Esophagus squamous epithelium (tissue), 5 donors: Measurements from ENCODE around the gene EGFR. TPM values are rescaled to one million over a fixed set of nuclear protein-coding genes. Genes with fewer than 3 reads are reported as not detected.

Experiments
- DNase-seq: peaks from one replicate; lab custom pipeline; 2025; lab: John Stamatoyannopoulos, UW
- H3K27ac ChIP-seq, 4 donors: fragments of 200-600 bp; sonication (generic); one replicate each; pipeline ENCODE4 v1.5.1; 2016 to 2019; ENCODE audit warnings: mild to moderate bottlenecking in 1 of 4
- H3K27me3 ChIP-seq, 4 donors: fragments of 200-600 bp; sonication (generic); 1 replicate in 3 of 4; 2 replicates in 1 of 4; pipeline versions ENCODE4 v1.5.1 to v1.6.0; 2017 to 2021; ENCODE audit warnings: antibody characterized with exemption in 1 of 4
- H3K36me3 ChIP-seq, 3 donors: fragments of 200-600 bp; sonication (generic); one replicate each; pipeline ENCODE4 v1.5.1; 2016 to 2019
- H3K4me1 ChIP-seq, 3 donors: fragments of 200-600 bp; sonication (generic); one replicate each; pipeline ENCODE4 v1.5.1; 2017 to 2019
- H3K4me3 ChIP-seq, 4 donors: fragments of 200-600 bp; sonication (generic); 1 replicate in 3 of 4; 2 replicates in 1 of 4; pipeline ENCODE4 v1.5.1; 2016 to 2019; ENCODE audit warnings: mild to moderate bottlenecking in 2 of 4, moderate library complexity in 1 of 4
- H3K9me3 ChIP-seq, 3 donors: fragments of 200-600 bp; sonication (generic); one replicate each; pipeline ENCODE4 v1.5.1; 2016 to 2019
- CTCF ChIP-seq, 6 experiments: fragments of 450-650 bp in 4 of 6; fragments of 200-600 bp in 2 of 6; sonication (generic) in 2 of 6; IDR thresholded peaks; one replicate each; pipeline ENCODE4 v1.5.1; 2016 to 2019; ENCODE audit warnings: antibody characterized with exemption in 6 of 6, mild to moderate bottlenecking in 4 of 6, moderate library complexity in 4 of 6
- POLR2A ChIP-seq, 4 donors: fragments of 450-650 bp; IDR thresholded peaks; one replicate each; pipeline ENCODE4 v1.6.1; 2017; ENCODE audit warnings: antibody characterized with exemption in 4 of 4, mild to moderate bottlenecking in 4 of 4, moderate library complexity in 3 of 4
- WGBS, 2 donors: methylation state at CpG; one replicate each; pipeline ENCODE4 v1.1.5; 2018; 5-methylcytosine and 5-hydroxymethylcytosine counted together
- intact Hi-C: fragments of 100-400 bp; cut with DNase I; formaldehyde crosslinking; loops from one replicate; pipeline ENCODE4 v1.15.0; 2022
- total RNA-seq, 4 donors: library from RNA; depleted of rRNA; stranded (reverse); fragments of >200 nt; gene quantifications; one replicate each; pipeline ENCODE4 v1.1.0, GENCODE V29; 2016
- donor health status: DM: yes; HTN: yes; CAD: no.

The EGFR gene
- total RNA-seq, 4 donors from 2014 or later = 66.1 to 108 (median 72.3) TPM

- H3K9me3 ChIP-seq = no peaks in the 10 kb centered on the region
- peaks cover 0 to 16% (median 0%) of the 10 kb centered on the region in 3 donors for H3K4me1 ChIP-seq
- H3K36me3 ChIP-seq = no peaks in the 10 kb centered on the region
- 92% methylated on average over 1 of the region's 1 CpG for WGBS, 2 donors
- no peak for TF ChIP-seq POLR2A (IDR thresholded peaks at IDR 0.05)
- no peak for TF ChIP-seq CTCF (IDR thresholded peaks at IDR 0.05)
- H3K27ac ChIP-seq = no peak overlapping the region
- H3K4me3 ChIP-seq = no peak overlapping the region
- intact Hi-C loops = no loop called here
- H3K27me3 ChIP-seq = peaks cover 0 to 6% (median 0%) of the 10 kb centered on the region in 4 donors
- DNase-seq = no peak
These were observed 228.6 kb downstream of the EGFR start for GRCh38 chr7:55247428-55247827.

- Histone ChIP-seq H3K27ac (no peak overlapping the region), H3K36me3 (no peaks in the 10 kb centered on the region), H3K9me3 (no peaks in the 10 kb centered on the region), H3K27me3 (peaks cover 0 to 16% (median 0%) of the 10 kb centered on the region in 4 donors), H3K4me3 (no peak overlapping the region), H3K4me1 (peaks cover 0 to 16% (median 0%) of the 10 kb centered on the region in 3 donors)
- DNase-seq = no peak
- TF ChIP-seq CTCF (IDR thresholded peaks at IDR 0.05) (no peak), POLR2A (IDR thresholded peaks at IDR 0.05) (no peak)
- WGBS, 2 donors = 85 to 90% methylated on average over 10 of the region's 10 CpGs
- intact Hi-C loops = no loop called here
These were observed 229.7 kb downstream of the EGFR start for GRCh38 chr7:55248526-55248925.

- H3K9me3 ChIP-seq = no peaks in the 10 kb centered on the region
- TF ChIP-seq POLR2A (IDR thresholded peaks at IDR 0.05) (no peak), CTCF (IDR thresholded peaks at IDR 0.05) (no peak)
- DNase-seq = no peak
- intact Hi-C loops = no loop called here
- no peaks in the 10 kb centered on the region for H3K36me3 ChIP-seq
- WGBS, 2 donors = 79 to 89% methylated on average over 5 to 7 of the region's 8 CpGs
- no peak overlapping the region for H3K4me3 ChIP-seq
- H3K4me1 ChIP-seq = peaks cover 2 to 20% (median 2%) of the 10 kb centered on the region in 3 donors
- H3K27ac ChIP-seq = no peak overlapping the region
- H3K27me3 ChIP-seq = peaks cover 0 to 24% (median 2%) of the 10 kb centered on the region in 4 donors
These were observed 230.5 kb downstream of the EGFR start for GRCh38 chr7:55249332-55249731.

GRCh38 chr7:55250313-55250712 lies 231.5 kb downstream of the EGFR start:
- TF ChIP-seq CTCF (IDR thresholded peaks at IDR 0.05) = peak in 5 of 6 experiments; percentile 13 to 56 (median 28)
- no peak for TF ChIP-seq POLR2A (IDR thresholded peaks at IDR 0.05)
- DNase-seq = no peak
- Histone ChIP-seq H3K9me3 (no peaks in the 10 kb centered on the region), H3K27ac (no peak overlapping the region), H3K36me3 (no peaks in the 10 kb centered on the region), H3K4me3 (no peak overlapping the region), H3K27me3 (peaks cover 0 to 32% (median 4%) of the 10 kb centered on the region in 4 donors), H3K4me1 (peaks cover 4 to 26% (median 7%) of the 10 kb centered on the region in 3 donors)
- 45 to 54% methylated on average over 7 of the region's 7 CpGs for WGBS, 2 donors
- intact Hi-C loops = no loop called here

GRCh38 chr7:55251313-55251712 lies 232.5 kb downstream of the EGFR start:
- H3K9me3 ChIP-seq = no peaks in the 10 kb centered on the region
- H3K27ac ChIP-seq = no peak overlapping the region
- intact Hi-C loops = no loop called here
- peaks cover 7 to 23% (median 10%) of the 10 kb centered on the region in 3 donors for H3K4me1 ChIP-seq
- no peaks in the 10 kb centered on the region for H3K36me3 ChIP-seq
- WGBS, 2 donors = 79 to 91% methylated on average over 1 to 3 of the region's 3 CpGs
- H3K27me3 ChIP-seq = peaks cover 0 to 39% (median 4%) of the 10 kb centered on the region in 4 donors
- H3K4me3 ChIP-seq = no peak overlapping the region
- DNase-seq = no peak
- TF ChIP-seq CTCF (IDR thresholded peaks at IDR 0.05) (no peak), POLR2A (IDR thresholded peaks at IDR 0.05) (no peak)
